B cell (primary cell): ENCODE measurements around the gene TWIST2. TPM values are rescaled to one million over a fixed set of nuclear protein-coding genes. Genes with fewer than 3 reads are reported as not detected.

ENCODE experiments used
- ATAC-seq: fragments of 200-7000 bp; cut with Tn5 transposase; one replicate; pipeline ENCODE4 v1.10.0; 2021; ENCODE audit warnings: low read depth, mild to moderate bottlenecking, moderate number of reproducible peaks, moderate library complexity
- CTCF ChIA-PET: fragments of 350-600 bp; sonication (Branson Sonifier 250); formaldehyde crosslinking; loops from one replicate; lab custom pipeline; 2021; ENCODE audit warnings: antibody characterized with exemption, inconsistent platforms; lab: Charles Lee
- POLR2A ChIA-PET: fragments of 350-600 bp; sonication (Branson Sonifier 250); formaldehyde crosslinking; loops from one replicate; lab custom pipeline; 2021; ENCODE audit warnings: antibody characterized with exemption; lab: Charles Lee
- DNase-seq: peaks from one replicate; pipeline ENCODE4 v3.0.0; 2013
- H2AFZ ChIP-seq: 2 replicates; pipeline ENCODE4 v1.6.1; 2012; ENCODE audit warnings: mild to moderate bottlenecking, low read depth, low read length; ENCODE audit not compliant: insufficient read depth, poor library complexity, severe bottlenecking
- H3K27ac ChIP-seq, 2 donors: 1 replicate in 1 of 2; 2 replicates in 1 of 2; pipeline ENCODE4 v1.5.1; 2012 to 2013; ENCODE audit warnings: low read length in 2 of 2, mild to moderate bottlenecking in 2 of 2, moderate library complexity in 1 of 2
- H3K27me3 ChIP-seq, 4 experiments: fragments of 200-600 bp in 1 of 4; sonication (generic) in 1 of 4; replicated peaks in 1 of 4; 1 replicate in 2 of 4; 2 replicates in 2 of 4; pipeline versions ENCODE4 v1.6.1 to v1.7.0; 2013 to 2016; ENCODE audit warnings: low read length in 3 of 4, mild to moderate bottlenecking in 2 of 4, mixed read lengths in 1 of 4, moderate library complexity in 1 of 4; ENCODE audit not compliant: insufficient read depth in 4 of 4, control insufficient read depth in 3 of 4; ENCODE audit errors: control extremely low read depth in 1 of 4
- H3K36me3 ChIP-seq, 2 experiments: replicated peaks in 1 of 2; 1 replicate in 1 of 2; 2 replicates in 1 of 2; pipeline versions ENCODE4 v1.6.1 to v1.7.1; 2013; ENCODE audit warnings: low read length in 1 of 2; ENCODE audit not compliant: insufficient read depth in 2 of 2, control insufficient read depth in 1 of 2; ENCODE audit errors: control extremely low read depth in 1 of 2, extremely low read depth in 1 of 2
- H3K4me1 ChIP-seq, 2 donors: fragments of 200-600 bp in 1 of 2; sonication (generic) in 1 of 2; 1 replicate in 1 of 2; 2 replicates in 1 of 2; pipeline versions ENCODE4 v1.5.1 to v1.6.1; 2013 to 2017; ENCODE audit warnings: low read length in 2 of 2; ENCODE audit not compliant: control insufficient read depth in 2 of 2, insufficient read depth in 2 of 2
- H3K4me2 ChIP-seq: replicated peaks from 2 replicates; pipeline ENCODE3; 2012; ENCODE audit warnings: mild to moderate bottlenecking, low read depth, low read length; ENCODE audit not compliant: poor library complexity, severe bottlenecking
- H3K4me3 ChIP-seq, 5 experiments: fragments of 200-600 bp in 1 of 5; sonication (generic) in 1 of 5; 1 replicate in 3 of 5; 2 replicates in 2 of 5; pipeline versions ENCODE4 v1.5.1 to v1.7.0; 2011 to 2016; ENCODE audit warnings: low read length in 4 of 5, mild to moderate bottlenecking in 4 of 5, low read depth in 2 of 5, control low read depth in 1 of 5, moderate library complexity in 1 of 5; ENCODE audit not compliant: insufficient read depth in 1 of 5; ENCODE audit errors: control extremely low read depth in 1 of 5, extremely low read depth in 1 of 5
- H3K79me2 ChIP-seq: fragments of 200-600 bp; sonication (generic); one replicate; pipeline ENCODE4 v1.6.0; 2016; ENCODE audit warnings: low read length; ENCODE audit not compliant: control insufficient read depth, insufficient read depth
- H3K9ac ChIP-seq: fragments of 200-600 bp; sonication (generic); 2 replicates; pipeline ENCODE4 v1.6.1; 2017; ENCODE audit warnings: mild to moderate bottlenecking, low read length, moderate library complexity
- H3K9me3 ChIP-seq, 3 donors: one replicate each; pipeline versions ENCODE4 v1.6.1 to v1.7.1; 2013; ENCODE audit warnings: low read length in 2 of 3; ENCODE audit not compliant: control insufficient read depth in 2 of 3, insufficient read depth in 1 of 3; ENCODE audit errors: control extremely low read depth in 1 of 3
- H4K20me1 ChIP-seq: 2 replicates; pipeline ENCODE4 v1.6.0; 2012; ENCODE audit warnings: mild to moderate bottlenecking, low read length; ENCODE audit not compliant: insufficient read depth, control insufficient read depth, poor library complexity, severe bottlenecking
- H3K27ac Mint-ChIP-seq: one replicate; pipeline ENCODE4 v1.8.0; 2021; ENCODE audit warnings: mixed read lengths
- H3K27me3 Mint-ChIP-seq: one replicate; pipeline ENCODE4 v1.8.0; 2021; ENCODE audit warnings: mixed read lengths
- H3K4me1 Mint-ChIP-seq: one replicate; pipeline ENCODE4 v1.8.0; 2021; ENCODE audit warnings: mixed read lengths
- H3K4me3 Mint-ChIP-seq: one replicate; pipeline ENCODE4 v1.8.0; 2021; ENCODE audit warnings: mixed read lengths
- H3K9me3 Mint-ChIP-seq: one replicate; pipeline ENCODE4 v1.8.0; 2022; ENCODE audit warnings: mixed read lengths; ENCODE audit not compliant: insufficient read depth
- EZH2 ChIP-seq: IDR thresholded peaks from 2 replicates; pipeline ENCODE4 v1.6.1; 2012; ENCODE audit warnings: borderline replicate concordance, low read depth, mild to moderate bottlenecking, moderate library complexity, low read length; ENCODE audit not compliant: insufficient read depth, poor library complexity, severe bottlenecking
- WGBS: methylation state at CpG from one replicate; pipeline ENCODE4 v1.1.5; 2013; ENCODE audit warnings: missing lambda C conversion rate; ENCODE audit not compliant: insufficient coverage; 5-methylcytosine and 5-hydroxymethylcytosine counted together
- intact Hi-C: fragments of 100-400 bp; cut with micrococcal nuclease; formaldehyde crosslinking; loops from one replicate; pipeline ENCODE4 v1.10.0; 2022
- polyA plus RNA-seq: library from polyadenylated mRNA; depleted of rRNA; stranded (reverse); fragments of >200 nt; gene quantifications from 2 replicates; pipeline ENCODE4 v1.2.3, GENCODE V29; 2012
- total RNA-seq, 2 donors: library from RNA; stranded (reverse); fragments of 120-200 nt in 1 of 2; gene quantifications; 1 replicate in 1 of 2; 2 replicates in 1 of 2; pipeline versions ENCODE4 v1.2.3 to v1.2.4, GENCODE V29; 2013 to 2022
- TF ChIP-seq, protein P1 (sequence below): fragments of 200-600 bp; IDR thresholded peaks from one replicate; pipeline ENCODE4 v1.8.0; 2022; ENCODE audit warnings: antibody characterized with exemption, mild to moderate bottlenecking

Gene TWIST2
- total and polyA plus RNA-seq, 2 donors (not counting 1 experiment from before 2014, with no cell fraction given): 0.07 TPM; not detected in 1

DNA sequence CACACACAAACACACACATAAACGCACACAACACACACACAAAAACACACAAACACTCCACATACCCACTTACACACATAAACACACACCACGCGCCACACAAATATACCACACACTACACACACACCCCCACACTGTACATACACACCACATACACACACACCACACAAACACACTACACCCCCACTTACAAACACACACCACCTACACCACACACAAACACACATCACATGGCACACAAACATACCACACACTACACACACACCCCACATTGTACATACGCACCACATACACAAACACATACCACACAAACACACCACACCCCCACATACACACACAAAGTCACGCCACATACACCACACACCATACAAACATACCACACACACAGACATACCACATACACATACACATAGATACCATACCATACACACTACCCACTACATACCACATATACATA, 59.9 kb downstream of the TWIST2 start:
- CTCF ChIA-PET: no interaction called here
- H3K4me3 ChIP-seq: no peak overlapping the region
- no peaks in the 10 kb centered on the region for H3K9me3 Mint-ChIP-seq
- no peak overlapping the region for H3K27ac ChIP-seq
- no peak for TF ChIP-seq EZH2
- TF ChIP-seq, protein P1, sequence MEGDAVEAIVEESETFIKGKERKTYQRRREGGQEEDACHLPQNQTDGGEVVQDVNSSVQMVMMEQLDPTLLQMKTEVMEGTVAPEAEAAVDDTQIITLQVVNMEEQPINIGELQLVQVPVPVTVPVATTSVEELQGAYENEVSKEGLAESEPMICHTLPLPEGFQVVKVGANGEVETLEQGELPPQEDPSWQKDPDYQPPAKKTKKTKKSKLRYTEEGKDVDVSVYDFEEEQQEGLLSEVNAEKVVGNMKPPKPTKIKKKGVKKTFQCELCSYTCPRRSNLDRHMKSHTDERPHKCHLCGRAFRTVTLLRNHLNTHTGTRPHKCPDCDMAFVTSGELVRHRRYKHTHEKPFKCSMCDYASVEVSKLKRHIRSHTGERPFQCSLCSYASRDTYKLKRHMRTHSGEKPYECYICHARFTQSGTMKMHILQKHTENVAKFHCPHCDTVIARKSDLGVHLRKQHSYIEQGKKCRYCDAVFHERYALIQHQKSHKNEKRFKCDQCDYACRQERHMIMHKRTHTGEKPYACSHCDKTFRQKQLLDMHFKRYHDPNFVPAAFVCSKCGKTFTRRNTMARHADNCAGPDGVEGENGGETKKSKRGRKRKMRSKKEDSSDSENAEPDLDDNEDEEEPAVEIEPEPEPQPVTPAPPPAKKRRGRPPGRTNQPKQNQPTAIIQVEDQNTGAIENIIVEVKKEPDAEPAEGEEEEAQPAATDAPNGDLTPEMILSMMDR: no peak
- H3K4me2 ChIP-seq: no peak overlapping the region
- no peak overlapping the region for H2AFZ ChIP-seq
- POLR2A ChIA-PET: no interaction called here
- H3K36me3 ChIP-seq: no peaks in the 10 kb centered on the region
- H3K4me3 Mint-ChIP-seq: no peak overlapping the region
- no peaks in the 10 kb centered on the region for H3K27me3 ChIP-seq
- H3K27ac Mint-ChIP-seq: no peak overlapping the region
- no peaks in the 10 kb centered on the region for H3K27me3 Mint-ChIP-seq
- 99% methylated on average over 5 of the region's 5 CpGs for WGBS
- no peaks in the 10 kb centered on the region for H3K4me1 ChIP-seq
- peaks cover 0 to 13% (median 0%) of the 10 kb centered on the region in 3 donors for H3K9me3 ChIP-seq
- ATAC-seq (no peak), DNase-seq (no peak)
- H3K79me2 ChIP-seq: no peaks in the 10 kb centered on the region
- no peak overlapping the region for H3K9ac ChIP-seq
- no peaks in the 10 kb centered on the region for H3K4me1 Mint-ChIP-seq
- no peaks in the 10 kb centered on the region for H4K20me1 ChIP-seq
- intact Hi-C loops: no loop called here

DNA sequence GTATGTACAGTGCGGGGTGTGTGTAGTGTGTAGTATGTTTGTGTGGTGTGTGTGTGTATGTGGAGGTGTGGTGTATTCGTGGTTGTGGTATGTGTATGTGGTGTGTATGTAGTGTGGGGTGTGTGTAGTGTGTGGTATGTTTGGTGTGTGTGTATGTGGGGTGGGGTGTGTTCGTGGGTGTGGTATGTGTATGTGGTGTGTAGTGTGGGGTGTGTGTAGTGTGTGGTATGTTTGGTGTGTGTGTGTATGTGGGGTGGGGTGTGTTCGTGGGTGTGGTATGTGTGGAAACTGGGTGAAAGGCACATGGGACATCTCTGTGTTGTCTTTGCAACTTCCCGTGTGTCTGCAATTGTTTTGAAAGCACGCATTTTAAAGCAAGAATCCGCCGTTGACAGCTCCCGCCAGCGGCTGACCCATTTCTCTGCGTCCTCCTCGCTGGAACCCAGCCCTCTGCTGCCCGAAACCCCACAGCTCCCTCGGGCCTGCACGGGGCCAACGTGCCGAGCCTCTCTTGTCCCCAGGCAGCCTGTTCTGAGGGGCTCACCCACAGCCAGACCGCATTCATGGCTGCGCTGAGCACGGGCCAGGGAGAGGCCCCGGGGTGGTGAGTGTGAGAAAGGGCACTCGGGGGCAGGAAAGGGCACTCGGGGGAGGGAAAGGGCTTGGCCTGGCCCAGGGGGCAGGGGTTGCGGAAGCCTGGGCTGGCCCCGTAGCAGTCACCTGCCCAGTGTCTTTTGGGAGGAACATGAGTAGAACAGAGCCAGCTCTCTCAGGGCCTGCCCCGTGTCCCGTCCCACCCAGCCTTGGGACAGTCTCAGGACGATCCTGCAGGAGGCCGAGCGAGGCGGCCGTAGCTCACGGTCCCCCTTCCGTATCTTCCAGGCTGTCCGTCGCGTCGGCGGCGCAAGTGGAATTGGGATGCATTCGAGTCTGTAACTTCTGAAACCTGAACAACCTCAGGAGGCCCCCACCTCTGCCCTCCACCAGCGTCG, 61.4 kb downstream of the TWIST2 start:
- H3K4me1 Mint-ChIP-seq: no peaks in the 10 kb centered on the region
- no peak for DNase-seq
- no peak for ATAC-seq
- intact Hi-C loops: no loop called here
- WGBS: 73% methylated on average over 41 of the region's 43 CpGs
- no peaks in the 10 kb centered on the region for H3K36me3 ChIP-seq
- no peak overlapping the region for H3K9ac ChIP-seq
- TF ChIP-seq, protein P1: no peak
- TF ChIP-seq EZH2: no peak
- no peaks in the 10 kb centered on the region for H3K4me1 ChIP-seq
- H2AFZ ChIP-seq: no peak overlapping the region
- H3K27me3 ChIP-seq: no peaks in the 10 kb centered on the region
- ChIA-PET POLR2A (no interaction called here), CTCF (no interaction called here)
- no peak overlapping the region for H3K4me3 ChIP-seq
- no peaks in the 10 kb centered on the region for H3K9me3 Mint-ChIP-seq
- no peaks in the 10 kb centered on the region for H3K79me2 ChIP-seq
- H3K27me3 Mint-ChIP-seq: no peaks in the 10 kb centered on the region
- no peak overlapping the region for H3K27ac ChIP-seq
- peaks cover 0 to 18% (median 0%) of the 10 kb centered on the region in 3 donors for H3K9me3 ChIP-seq
- H3K27ac Mint-ChIP-seq: no peak overlapping the region
- H3K4me2 ChIP-seq: no peak overlapping the region
- H4K20me1 ChIP-seq: no peaks in the 10 kb centered on the region
- no peak overlapping the region for H3K4me3 Mint-ChIP-seq
